ENCODE data around the gene FRK. TPM values are rescaled to one million over a fixed set of nuclear protein-coding genes. Genes with fewer than 3 reads are reported as not detected.

FRK gene, protein sequence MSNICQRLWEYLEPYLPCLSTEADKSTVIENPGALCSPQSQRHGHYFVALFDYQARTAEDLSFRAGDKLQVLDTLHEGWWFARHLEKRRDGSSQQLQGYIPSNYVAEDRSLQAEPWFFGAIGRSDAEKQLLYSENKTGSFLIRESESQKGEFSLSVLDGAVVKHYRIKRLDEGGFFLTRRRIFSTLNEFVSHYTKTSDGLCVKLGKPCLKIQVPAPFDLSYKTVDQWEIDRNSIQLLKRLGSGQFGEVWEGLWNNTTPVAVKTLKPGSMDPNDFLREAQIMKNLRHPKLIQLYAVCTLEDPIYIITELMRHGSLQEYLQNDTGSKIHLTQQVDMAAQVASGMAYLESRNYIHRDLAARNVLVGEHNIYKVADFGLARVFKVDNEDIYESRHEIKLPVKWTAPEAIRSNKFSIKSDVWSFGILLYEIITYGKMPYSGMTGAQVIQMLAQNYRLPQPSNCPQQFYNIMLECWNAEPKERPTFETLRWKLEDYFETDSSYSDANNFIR
- not detected for total RNA-seq
- polyA plus RNA-seq (2013, experiment 1 of 2) = 0.01 TPM
- 0.03 TPM for polyA plus RNA-seq (2013, experiment 2 of 2)
- total RNA-seq = 0 to 0.58 (median 0.10) reads per million in 172 experiments

DNA sequence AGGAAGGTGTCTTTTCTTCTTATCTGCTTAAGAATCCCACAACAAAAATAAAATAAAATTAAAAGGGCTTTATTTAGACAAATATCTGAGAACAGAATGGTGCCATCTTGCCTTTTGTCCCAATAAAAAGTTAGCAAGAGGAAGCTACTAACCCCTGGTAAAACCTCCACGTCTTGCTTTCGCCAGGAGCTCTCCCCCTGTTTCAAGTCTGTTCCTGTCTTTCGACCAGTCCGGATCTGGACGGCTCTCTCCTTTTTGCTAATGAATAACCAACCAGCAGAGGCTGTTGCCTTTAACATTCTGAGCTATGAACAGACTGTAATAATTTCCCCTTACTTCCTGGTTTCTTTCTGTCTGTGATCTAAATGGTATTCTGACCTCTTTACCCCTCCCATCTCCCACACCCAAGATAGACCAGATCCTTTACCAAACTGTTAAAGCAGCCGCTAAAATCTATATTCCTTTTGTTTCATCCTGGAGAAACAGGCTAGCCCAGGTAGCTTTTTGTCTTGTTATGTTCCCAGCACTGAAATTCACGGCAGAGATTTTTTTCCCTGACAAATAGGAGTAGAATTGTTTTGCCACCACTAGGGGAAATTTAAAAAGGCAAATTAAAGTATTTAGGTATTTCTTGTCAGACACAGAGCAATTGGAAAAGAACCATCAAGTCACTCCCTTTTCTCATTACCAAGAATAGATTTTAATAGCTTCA lies at the start of gene FRK:
FRK (minus strand) TSS at position 320 of the 712 bp plus-strand sequence. CDS start 580 bp downstream, outside the sequence.
- no peaks in the 10 kb centered on the region for H3K4me1 Mint-ChIP-seq (ENCODE audit: low read depth)
- no peaks in the 10 kb centered on the region for H3K4me1 ChIP-seq (ENCODE audit: insufficient read depth, low read length)
- no peaks in the 10 kb centered on the region for H3K36me3 Mint-ChIP-seq (ENCODE audit: low read depth)
- ATAC-seq (ENCODE audit: poor library complexity) (no peak), DNase-seq (no peak)
- H3K4me3 ChIP-seq (ENCODE audit: low read length) = no peak within 1 kb of the TSS
- intact Hi-C loops (cut with DNase I, micrococcal nuclease) = no loop called here
- CTCF ChIA-PET = interaction anchor here (1.2 kb wide), 1 partner anchor 23 kb away, joined by 3 read pairs; no protein-coding TSS in a partner anchor
- TF ChIP-seq, protein P1, sequence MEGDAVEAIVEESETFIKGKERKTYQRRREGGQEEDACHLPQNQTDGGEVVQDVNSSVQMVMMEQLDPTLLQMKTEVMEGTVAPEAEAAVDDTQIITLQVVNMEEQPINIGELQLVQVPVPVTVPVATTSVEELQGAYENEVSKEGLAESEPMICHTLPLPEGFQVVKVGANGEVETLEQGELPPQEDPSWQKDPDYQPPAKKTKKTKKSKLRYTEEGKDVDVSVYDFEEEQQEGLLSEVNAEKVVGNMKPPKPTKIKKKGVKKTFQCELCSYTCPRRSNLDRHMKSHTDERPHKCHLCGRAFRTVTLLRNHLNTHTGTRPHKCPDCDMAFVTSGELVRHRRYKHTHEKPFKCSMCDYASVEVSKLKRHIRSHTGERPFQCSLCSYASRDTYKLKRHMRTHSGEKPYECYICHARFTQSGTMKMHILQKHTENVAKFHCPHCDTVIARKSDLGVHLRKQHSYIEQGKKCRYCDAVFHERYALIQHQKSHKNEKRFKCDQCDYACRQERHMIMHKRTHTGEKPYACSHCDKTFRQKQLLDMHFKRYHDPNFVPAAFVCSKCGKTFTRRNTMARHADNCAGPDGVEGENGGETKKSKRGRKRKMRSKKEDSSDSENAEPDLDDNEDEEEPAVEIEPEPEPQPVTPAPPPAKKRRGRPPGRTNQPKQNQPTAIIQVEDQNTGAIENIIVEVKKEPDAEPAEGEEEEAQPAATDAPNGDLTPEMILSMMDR (IDR thresholded peaks at IDR 0.05) = no peak
- H3K36me3 ChIP-seq (ENCODE audit: insufficient read depth, low read length) = no peaks in the 10 kb centered on the region
- POLR2A ChIA-PET = no interaction called here
- H3K9me3 ChIP-seq (ENCODE audit: control insufficient read depth in 1 of 2, insufficient read depth in 1 of 2, low read length in 2 of 2) = no peaks in the 10 kb centered on the region
- peaks cover 23% of the 10 kb centered on the region for H3K27me3 Mint-ChIP-seq
- no peaks in the 10 kb centered on the region for H3K27me3 ChIP-seq (ENCODE audit: control insufficient read depth in 1 of 2, insufficient read depth in 2 of 2, low read length in 2 of 2)
- H3K27ac ChIP-seq (ENCODE audit: low read depth in 1 of 2, low read length in 2 of 2) = no peak within 1 kb of the TSS
- no peaks in the 10 kb centered on the region for H3K9me3 Mint-ChIP-seq
- H3K27ac Mint-ChIP-seq = no peak within 1 kb of the TSS
- H3K4me3 Mint-ChIP-seq = no peak within 1 kb of the TSS

DNA sequence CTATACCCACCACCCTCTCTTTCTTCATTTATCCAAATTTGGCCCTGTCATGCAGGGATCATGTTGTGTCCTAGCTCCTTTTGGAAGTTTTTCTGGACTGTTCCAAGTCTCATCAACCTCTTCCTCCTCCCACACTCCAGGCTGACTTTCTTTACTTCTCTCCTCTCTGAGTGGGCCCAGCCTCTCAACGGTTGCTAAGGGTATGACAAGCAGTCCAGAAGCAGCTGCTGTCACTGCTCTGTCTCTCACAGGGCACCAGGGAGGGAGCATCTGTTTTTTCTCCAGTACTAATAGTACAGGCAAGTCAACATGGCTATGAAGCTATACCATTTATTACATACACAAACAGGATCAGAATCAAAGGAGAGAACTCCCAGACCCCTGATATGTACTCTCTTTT lies 48.1 kb upstream of the FRK start:
- Histone ChIP-seq H3K4me1 (ENCODE audit: insufficient read depth, low read length) (peaks cover 5% of the 10 kb centered on the region), H3K4me3 (ENCODE audit: low read length) (no peak overlapping the region), H3K36me3 (ENCODE audit: insufficient read depth, low read length) (peaks cover 65% of the 10 kb centered on the region), H3K27me3 (ENCODE audit: control insufficient read depth in 1 of 2, insufficient read depth in 2 of 2, low read length in 2 of 2) (no peaks in the 10 kb centered on the region), H3K27ac (ENCODE audit: low read depth in 1 of 2, low read length in 2 of 2) (no peak overlapping the region), H3K9me3 (ENCODE audit: control insufficient read depth in 1 of 2, insufficient read depth in 1 of 2, low read length in 2 of 2) (no peaks in the 10 kb centered on the region)
- CTCF ChIA-PET = interaction anchor here (1.5 to 2.0 kb wide), 2 partner anchors 8 to 179 kb away, joined by 4 read pairs; partner anchors contain the start of gene NT5DC1
- H3K4me1 Mint-ChIP-seq (ENCODE audit: low read depth) = peaks cover 44% of the 10 kb centered on the region
- DNase-seq (no peak), ATAC-seq (ENCODE audit: poor library complexity) (no peak)
- no peak overlapping the region for H3K27ac Mint-ChIP-seq
- peaks cover 89% of the 10 kb centered on the region for H3K36me3 Mint-ChIP-seq (ENCODE audit: low read depth)
- H3K27me3 Mint-ChIP-seq = no peaks in the 10 kb centered on the region
- no peaks in the 10 kb centered on the region for H3K9me3 Mint-ChIP-seq
- H3K4me3 Mint-ChIP-seq = no peak overlapping the region
- POLR2A ChIA-PET = no interaction called here
- intact Hi-C loops (cut with DNase I, micrococcal nuclease) = loop anchor here in 1 of 2 experiments (10.0 kb wide), 2 partner anchors 576 to 1566 kb away; partner anchors contain the start of genes KPNA5 and NUS1
- TF ChIP-seq, protein P1 (IDR thresholded peaks at IDR 0.05) = no peak

DNA sequence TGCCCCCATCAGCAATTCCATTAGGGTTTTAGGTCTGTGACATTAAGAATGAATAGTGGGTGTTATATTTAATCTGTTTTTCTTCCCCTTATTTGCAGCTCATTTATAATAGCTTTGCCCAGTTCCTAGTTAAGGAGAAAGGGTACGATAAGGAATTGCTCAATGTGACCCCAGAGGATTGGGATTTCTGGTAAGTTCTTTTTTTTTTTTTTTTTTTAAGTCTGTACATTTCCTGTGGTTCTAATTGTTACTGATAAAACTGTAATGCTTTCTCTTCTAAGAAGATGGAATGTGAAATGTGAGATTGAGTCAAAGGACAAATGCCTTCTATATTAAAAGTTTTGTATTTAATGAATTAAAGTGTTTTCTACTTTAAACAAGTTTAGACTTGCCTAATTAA lies 45.5 kb upstream of the FRK start:
- no peak overlapping the region for H3K27ac ChIP-seq (ENCODE audit: low read depth in 1 of 2, low read length in 2 of 2)
- no peaks in the 10 kb centered on the region for H3K9me3 Mint-ChIP-seq
- H3K27ac Mint-ChIP-seq = no peak overlapping the region
- POLR2A ChIA-PET = no interaction called here
- H3K27me3 Mint-ChIP-seq = no peaks in the 10 kb centered on the region
- ATAC-seq (ENCODE audit: poor library complexity) = no peak
- DNase-seq = no peak
- no peak overlapping the region for H3K4me3 ChIP-seq (ENCODE audit: low read length)
- peaks cover 42% of the 10 kb centered on the region for H3K36me3 ChIP-seq (ENCODE audit: insufficient read depth, low read length)
- CTCF ChIA-PET = interaction anchor here (1.9 kb wide), 1 partner anchor 13 kb away, joined by 7 read pairs; no protein-coding TSS in a partner anchor
- peaks cover 68% of the 10 kb centered on the region for H3K36me3 Mint-ChIP-seq (ENCODE audit: low read depth)
- H3K4me1 Mint-ChIP-seq (ENCODE audit: low read depth) = peaks cover 64% of the 10 kb centered on the region
- intact Hi-C loops (cut with DNase I, micrococcal nuclease) = loop anchor here in 1 of 2 experiments (10.0 kb wide), 2 partner anchors 579 to 1569 kb away; partner anchors contain the start of genes KPNA5 and NUS1
- TF ChIP-seq, protein P1 (IDR thresholded peaks at IDR 0.05) = no peak
- no peaks in the 10 kb centered on the region for H3K9me3 ChIP-seq (ENCODE audit: control insufficient read depth in 1 of 2, insufficient read depth in 1 of 2, low read length in 2 of 2)
- peaks cover 26% of the 10 kb centered on the region for H3K4me1 ChIP-seq (ENCODE audit: insufficient read depth, low read length)
- H3K27me3 ChIP-seq (ENCODE audit: control insufficient read depth in 1 of 2, insufficient read depth in 2 of 2, low read length in 2 of 2) = no peaks in the 10 kb centered on the region
- H3K4me3 Mint-ChIP-seq = no peak overlapping the region
